NB4 (cell line): ENCODE data around the gene TWSG1.

Source experiments
- POLR2A ChIP-seq: IDR thresholded peaks from 2 replicates; pipeline ENCODE4 v1.6.1; 2011; ENCODE audit warnings: mild to moderate bottlenecking; ENCODE audit not compliant: insufficient read length; ENCODE audit errors: extremely low read depth
- TF ChIP-seq, protein P1 (sequence below): IDR thresholded peaks from one replicate; pipeline ENCODE4 v1.5.1; 2012; ENCODE audit warnings: low read depth, low read length
- TF ChIP-seq, protein P2 (sequence below): IDR thresholded peaks from 2 replicates; pipeline ENCODE4 v1.6.1; 2011; ENCODE audit warnings: low read depth, low read length

DNA sequence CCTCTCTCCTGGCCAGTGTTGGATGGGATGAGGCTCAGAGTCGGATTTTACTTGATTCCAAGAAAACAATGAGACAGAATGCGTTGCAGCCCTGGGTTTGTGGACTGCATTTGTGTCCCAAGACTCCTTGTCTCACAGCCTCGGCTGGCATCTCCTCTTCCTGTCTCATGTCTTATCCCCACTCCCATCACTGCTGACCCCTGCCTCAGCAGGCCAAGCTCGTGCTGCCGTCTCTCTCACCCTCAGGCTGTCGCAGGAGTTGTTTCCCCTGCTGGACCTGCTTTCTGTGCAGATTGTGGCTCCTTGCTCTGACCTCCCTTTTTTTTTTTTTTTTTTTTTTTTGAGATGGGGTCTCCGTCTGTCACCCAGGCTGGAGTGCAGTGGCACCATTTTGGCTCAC is 70.6 kb downstream of the TWSG1 start:
- no peak for TF ChIP-seq POLR2A
- TF ChIP-seq, protein P1, sequence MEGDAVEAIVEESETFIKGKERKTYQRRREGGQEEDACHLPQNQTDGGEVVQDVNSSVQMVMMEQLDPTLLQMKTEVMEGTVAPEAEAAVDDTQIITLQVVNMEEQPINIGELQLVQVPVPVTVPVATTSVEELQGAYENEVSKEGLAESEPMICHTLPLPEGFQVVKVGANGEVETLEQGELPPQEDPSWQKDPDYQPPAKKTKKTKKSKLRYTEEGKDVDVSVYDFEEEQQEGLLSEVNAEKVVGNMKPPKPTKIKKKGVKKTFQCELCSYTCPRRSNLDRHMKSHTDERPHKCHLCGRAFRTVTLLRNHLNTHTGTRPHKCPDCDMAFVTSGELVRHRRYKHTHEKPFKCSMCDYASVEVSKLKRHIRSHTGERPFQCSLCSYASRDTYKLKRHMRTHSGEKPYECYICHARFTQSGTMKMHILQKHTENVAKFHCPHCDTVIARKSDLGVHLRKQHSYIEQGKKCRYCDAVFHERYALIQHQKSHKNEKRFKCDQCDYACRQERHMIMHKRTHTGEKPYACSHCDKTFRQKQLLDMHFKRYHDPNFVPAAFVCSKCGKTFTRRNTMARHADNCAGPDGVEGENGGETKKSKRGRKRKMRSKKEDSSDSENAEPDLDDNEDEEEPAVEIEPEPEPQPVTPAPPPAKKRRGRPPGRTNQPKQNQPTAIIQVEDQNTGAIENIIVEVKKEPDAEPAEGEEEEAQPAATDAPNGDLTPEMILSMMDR, result no peak
- TF ChIP-seq, protein P2, sequence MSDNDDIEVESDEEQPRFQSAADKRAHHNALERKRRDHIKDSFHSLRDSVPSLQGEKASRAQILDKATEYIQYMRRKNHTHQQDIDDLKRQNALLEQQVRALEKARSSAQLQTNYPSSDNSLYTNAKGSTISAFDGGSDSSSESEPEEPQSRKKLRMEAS, result no peak
